GM21737 (cell line): ENCODE measurements around the gene RNF113A.
A peak's percentile ranks its signal among the peaks of the same experiment; 100 is the strongest.
"Not testable (repeated sequence)": the region's sequence is repeated elsewhere in the genome, so short reads cannot be mapped to it uniquely, and the experiment has no call there.

Source experiments
- ATAC-seq: cut with Tn5 transposase; IDR thresholded peaks from one replicate; pipeline ENCODE4 v1.9.1; 2021; ENCODE audit warnings: mild to moderate bottlenecking, moderate library complexity; ENCODE audit not compliant: unreplicated experiment

Gene RNF113A

DNA sequence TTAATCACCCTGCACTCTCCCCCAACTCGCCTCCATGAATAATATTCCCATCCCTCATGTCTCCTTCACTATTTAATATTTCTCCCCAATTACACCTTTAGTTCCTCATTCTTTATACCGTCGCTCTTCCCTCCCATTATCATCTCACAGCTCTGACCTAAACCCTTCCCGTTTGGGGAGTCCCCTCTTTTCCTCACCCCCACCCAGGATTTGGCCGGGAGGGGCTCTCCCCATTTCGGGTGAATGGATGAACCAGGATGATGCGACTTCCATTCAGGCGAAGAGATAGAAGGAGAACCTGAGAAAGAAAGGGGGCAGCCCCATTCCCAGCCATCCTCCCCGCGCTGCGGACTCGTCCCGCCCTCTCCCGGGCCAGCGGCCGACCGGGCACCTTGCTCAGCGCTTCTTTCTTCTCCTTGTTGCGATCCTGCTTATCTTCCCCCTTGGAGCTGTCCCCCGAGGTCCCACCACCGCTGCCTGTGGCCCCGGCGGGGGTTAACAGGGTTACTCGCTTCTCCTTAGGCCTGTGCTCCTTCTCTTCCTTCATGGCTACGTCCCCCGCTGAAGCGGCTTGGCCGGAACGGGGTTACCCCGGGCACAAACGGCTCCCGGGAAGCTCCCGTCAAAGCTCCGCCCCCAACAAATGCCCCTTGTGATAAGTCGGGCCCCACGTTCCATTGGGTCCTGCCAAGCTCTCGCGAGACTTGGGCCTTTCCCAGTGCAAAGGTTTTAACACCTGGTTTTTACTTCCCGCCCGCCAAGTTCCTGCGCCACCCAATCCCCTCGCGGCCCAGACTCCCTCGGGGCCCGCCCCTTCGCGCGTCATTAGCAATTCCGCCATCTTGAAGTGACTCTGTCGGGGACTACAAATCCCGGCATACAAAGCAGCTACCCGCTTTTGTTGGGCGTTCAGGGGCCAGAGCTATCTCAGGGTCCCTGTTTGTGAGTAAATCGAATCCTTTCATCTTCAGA is 18.9 kb downstream of the RNF113A start, which contains the start of gene UPF3B:
UPF3B (minus strand) TSS at position 582 of the 972 bp plus-strand sequence; CDS start at position 547, 35 bp downstream.
- peak; percentile 98 for ATAC-seq

DNA sequence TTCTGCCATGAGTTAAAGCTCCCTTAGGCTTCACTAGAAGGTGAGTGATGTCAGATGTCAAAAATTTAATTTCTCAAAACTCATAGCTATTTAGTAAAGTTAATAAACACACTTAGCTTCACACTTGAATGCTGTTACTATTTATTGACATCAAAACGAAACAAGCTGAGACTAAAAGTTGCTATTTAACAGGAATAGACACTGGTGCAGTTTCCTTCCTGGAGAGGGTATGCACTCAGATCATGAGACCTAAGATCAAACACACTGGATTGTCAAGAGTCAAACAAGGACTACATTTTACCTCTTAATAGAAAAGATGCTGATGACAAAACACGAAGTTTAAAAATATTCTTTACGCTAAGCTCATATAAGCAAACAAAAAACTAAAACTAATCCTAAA is 37.6 kb downstream of the RNF113A start:
- no peak for ATAC-seq

DNA sequence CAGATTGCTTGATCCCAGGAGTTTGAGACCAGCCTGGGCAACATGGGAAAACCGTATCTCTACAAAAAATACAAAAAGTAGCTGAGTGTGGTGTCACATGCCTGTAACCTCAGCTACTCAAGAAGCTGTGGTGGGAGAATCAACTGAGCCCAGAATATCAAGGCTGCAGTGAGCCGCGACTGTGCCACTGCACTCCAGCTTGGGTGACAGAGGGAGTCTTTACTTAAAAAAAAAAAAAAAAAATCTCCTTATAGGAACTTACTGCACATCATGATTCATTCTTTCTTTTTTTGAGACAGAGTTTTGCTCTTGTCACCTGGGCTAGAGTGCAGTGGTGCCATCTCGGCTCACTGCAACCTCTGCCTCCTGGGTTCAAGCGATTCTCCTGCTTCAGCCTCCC is 43.1 kb downstream of the RNF113A start:
- ATAC-seq: no peak

DNA sequence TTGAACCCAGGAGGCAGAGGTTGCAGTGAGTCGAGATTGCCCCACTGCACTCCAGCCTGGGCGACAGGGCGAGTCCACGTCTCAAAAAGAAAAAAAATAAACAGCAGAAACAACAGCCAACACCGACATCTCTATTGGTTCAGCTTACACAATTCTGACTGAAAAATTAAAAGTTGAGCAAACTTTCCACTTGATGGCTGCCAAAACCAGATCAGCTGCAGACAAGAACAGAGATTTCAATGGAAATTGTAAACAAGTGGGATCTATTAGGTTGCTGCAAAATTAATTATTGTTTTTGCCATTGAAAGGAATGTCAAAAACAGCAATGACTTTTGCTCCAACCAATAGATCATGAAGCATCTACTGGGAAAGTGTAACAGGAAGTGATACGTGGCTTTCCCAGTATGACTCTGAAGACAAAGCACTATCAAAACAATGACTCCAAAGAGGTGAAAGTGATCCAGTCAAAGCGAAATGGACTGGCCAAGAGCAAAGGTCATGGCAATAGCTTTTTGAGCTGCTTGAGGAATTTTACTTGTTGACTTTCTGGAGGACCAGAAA is 45.1 kb downstream of the RNF113A start:
- ATAC-seq: no peak

DNA sequence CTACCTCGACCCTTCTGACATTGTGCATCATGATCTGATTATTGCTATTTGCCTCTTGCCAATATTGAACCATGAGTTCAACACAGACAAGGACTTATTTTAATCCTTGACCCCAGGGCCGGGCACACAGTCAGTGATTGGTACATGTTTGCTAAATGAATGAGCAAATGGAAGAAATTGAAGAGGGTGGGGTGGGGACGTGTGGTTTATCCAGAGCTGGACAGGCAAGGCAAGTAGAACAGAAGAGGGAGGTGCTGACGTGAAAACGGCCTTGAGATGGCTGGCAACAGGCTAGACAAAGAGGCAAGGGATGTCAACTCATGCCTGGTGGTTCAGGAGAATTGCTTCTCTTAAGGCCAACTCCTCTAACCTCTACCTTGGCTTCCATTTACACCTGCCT is 47.3 kb downstream of the RNF113A start:
- not testable (repeated sequence) for ATAC-seq

DNA sequence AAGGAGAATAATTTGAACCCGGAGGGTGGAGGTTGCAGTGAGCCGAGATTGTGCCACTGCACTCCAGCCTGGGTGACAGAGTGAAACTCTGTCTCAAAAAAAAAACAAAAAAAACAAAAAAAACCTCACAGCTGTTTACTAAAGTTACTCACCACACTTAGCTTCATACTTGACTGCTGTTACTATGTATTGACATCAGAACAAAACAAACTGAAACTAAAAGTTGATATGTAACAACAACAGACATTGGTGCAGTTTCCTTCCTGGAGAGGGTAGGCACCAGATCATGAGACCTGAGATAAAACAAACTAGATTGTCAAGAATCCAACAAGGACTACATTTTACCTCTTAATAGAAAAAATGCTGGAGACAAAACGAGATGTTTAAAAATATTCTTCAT is 49.8 kb downstream of the RNF113A start:
- peak; percentile 99 for ATAC-seq
